Astrocyte (in vitro differentiated cells and primary cell): ENCODE measurements around the gene CSNK2B. TPM values are rescaled to one million over a fixed set of nuclear protein-coding genes. Genes with fewer than 3 reads are reported as not detected.

Experiments used
- DNase-seq: peaks from one replicate; pipeline ENCODE4 v3.0.0-alpha.2; 2010; ENCODE audit warnings: low read depth
- FAIRE-seq: peaks from 2 replicates; lab custom pipeline; 2011; peaks lifted over from hg19 to GRCh38; lab: Jason Lieb, UNC
- H2AFZ ChIP-seq: 2 replicates; pipeline ENCODE4 v1.6.0; 2012; ENCODE audit warnings: low read depth, low read length, inconsistent platforms
- H3K27ac ChIP-seq: 2 replicates; pipeline ENCODE4 v1.5.1; 2011; ENCODE audit warnings: low read depth, low read length, inconsistent platforms
- H3K27me3 ChIP-seq: 2 replicates; pipeline ENCODE4 v1.6.0; 2011; ENCODE audit warnings: low read length, inconsistent platforms; ENCODE audit not compliant: insufficient read depth
- H3K36me3 ChIP-seq: 2 replicates; pipeline ENCODE4 v1.5.1; 2011; ENCODE audit warnings: low read length, inconsistent platforms; ENCODE audit not compliant: insufficient read depth
- H3K4me1 ChIP-seq: 2 replicates; pipeline ENCODE4 v1.5.1; 2011; ENCODE audit warnings: low read length, inconsistent platforms; ENCODE audit not compliant: insufficient read depth
- H3K4me2 ChIP-seq: 2 replicates; pipeline ENCODE4 v1.6.0; 2012; ENCODE audit warnings: low read length, inconsistent platforms
- H3K4me3 ChIP-seq: 2 replicates; pipeline ENCODE4 v1.5.1; 2011; ENCODE audit warnings: low read depth, mild to moderate bottlenecking, low read length, inconsistent platforms; ENCODE audit not compliant: insufficient read depth
- H3K79me2 ChIP-seq: 2 replicates; pipeline ENCODE4 v1.6.0; 2012; ENCODE audit warnings: mild to moderate bottlenecking, low read length, inconsistent platforms; ENCODE audit not compliant: insufficient read depth
- H3K9ac ChIP-seq: 2 replicates; pipeline ENCODE4 v1.6.0; 2012; ENCODE audit warnings: mild to moderate bottlenecking, low read length, inconsistent platforms
- H3K9me3 ChIP-seq: 2 replicates; pipeline ENCODE4 v1.5.1; 2012; ENCODE audit warnings: low read depth, mild to moderate bottlenecking, low read length, inconsistent platforms; ENCODE audit not compliant: insufficient read depth
- H4K20me1 ChIP-seq: 2 replicates; pipeline ENCODE4 v1.6.0; 2012; ENCODE audit warnings: low read length, inconsistent platforms; ENCODE audit not compliant: insufficient read depth
- H3K27ac Mint-ChIP-seq: one replicate; pipeline ENCODE4 v1.8.0; 2021; ENCODE audit warnings: mild to moderate bottlenecking, mixed read lengths; ENCODE audit not compliant: unreplicated experiment
- H3K27me3 Mint-ChIP-seq: one replicate; pipeline ENCODE4 v1.8.0; 2021; ENCODE audit warnings: low read depth, mixed read lengths; ENCODE audit not compliant: unreplicated experiment
- H3K36me3 Mint-ChIP-seq: one replicate; pipeline ENCODE4 v1.8.0; 2021; ENCODE audit warnings: low read depth, mixed read lengths; ENCODE audit not compliant: unreplicated experiment
- H3K4me1 Mint-ChIP-seq: one replicate; pipeline ENCODE4 v1.8.0; 2021; ENCODE audit warnings: low read depth, mixed read lengths; ENCODE audit not compliant: unreplicated experiment
- H3K4me3 Mint-ChIP-seq: one replicate; pipeline ENCODE4 v1.8.0; 2021; ENCODE audit warnings: mild to moderate bottlenecking, moderate library complexity, mixed read lengths; ENCODE audit not compliant: unreplicated experiment
- H3K9me3 Mint-ChIP-seq: one replicate; pipeline ENCODE4 v1.8.0; 2021; ENCODE audit warnings: mild to moderate bottlenecking, mixed read lengths; ENCODE audit not compliant: unreplicated experiment
- CTCF ChIP-seq: IDR thresholded peaks from 2 replicates; pipeline ENCODE4 v1.5.1; 2011; ENCODE audit warnings: low read depth, mild to moderate bottlenecking, inconsistent platforms, low read length, moderate library complexity; ENCODE audit not compliant: insufficient read depth
- EZH2 ChIP-seq: IDR thresholded peaks from 2 replicates; pipeline ENCODE4 v1.6.1; 2012; ENCODE audit warnings: mild to moderate bottlenecking, low read length, inconsistent platforms; ENCODE audit not compliant: insufficient read depth
- total RNA-seq: library from RNA; stranded (reverse); gene quantifications from 2 replicates; pipeline ENCODE4 v1.2.1, GENCODE V29; 2021

Gene CSNK2B
- total RNA-seq, 1 donor from 2014 or later: 208 TPM

- peak overlapping the region; percentile 41 for H3K27ac Mint-ChIP-seq
- Histone ChIP-seq H3K27ac (no peak overlapping the region), H3K4me1 (peaks cover 18% of the 10 kb centered on the region), H3K4me3 (no peak overlapping the region), H3K36me3 (peaks cover 8% of the 10 kb centered on the region), H3K27me3 (no peaks in the 10 kb centered on the region), H3K9me3 (no peaks in the 10 kb centered on the region), H3K9ac (peak overlapping the region; percentile 89), H4K20me1 (peaks cover 37% of the 10 kb centered on the region), H3K79me2 (peaks cover 38% of the 10 kb centered on the region), H3K4me2 (peak overlapping the region; percentile 92), H2AFZ (no peak overlapping the region)
- H3K9me3 Mint-ChIP-seq: no peaks in the 10 kb centered on the region
- peak overlapping the region; percentile 99 for H3K4me3 Mint-ChIP-seq
- FAIRE-seq (no peak), DNase-seq (no peak)
- TF ChIP-seq CTCF (no peak), EZH2 (no peak)
- H3K27me3 Mint-ChIP-seq: no peaks in the 10 kb centered on the region
- peaks cover 17% of the 10 kb centered on the region for H3K4me1 Mint-ChIP-seq
- peaks cover 4% of the 10 kb centered on the region for H3K36me3 Mint-ChIP-seq
These were observed 35.0 kb downstream of the CSNK2B start for GRCh38 chr6:31700740-31701401.

- peak overlapping the region; percentile 92 for H3K4me2 ChIP-seq
- H3K9me3 ChIP-seq: no peaks in the 10 kb centered on the region
- H3K4me1 Mint-ChIP-seq: peaks cover 17% of the 10 kb centered on the region
- H3K79me2 ChIP-seq: peaks cover 38% of the 10 kb centered on the region
- TF ChIP-seq EZH2: no peak
- no peak for TF ChIP-seq CTCF
- peak overlapping the region; percentile 99 for H3K4me3 Mint-ChIP-seq
- peaks cover 1% of the 10 kb centered on the region for H3K27me3 Mint-ChIP-seq
- DNase-seq (no peak), FAIRE-seq (no peak)
- peaks cover 18% of the 10 kb centered on the region for H3K4me1 ChIP-seq
- H3K9ac ChIP-seq: peak overlapping the region; percentile 89
- peak overlapping the region; percentile 82 for H2AFZ ChIP-seq
- H3K27ac ChIP-seq: peak overlapping the region; percentile 93
- peaks cover 4% of the 10 kb centered on the region for H3K36me3 Mint-ChIP-seq
- H3K27me3 ChIP-seq: no peaks in the 10 kb centered on the region
- H4K20me1 ChIP-seq: peaks cover 34% of the 10 kb centered on the region
- H3K36me3 ChIP-seq: peaks cover 5% of the 10 kb centered on the region
- H3K27ac Mint-ChIP-seq: peak overlapping the region; percentile 92
- H3K4me3 ChIP-seq: peak overlapping the region; percentile 89
- no peaks in the 10 kb centered on the region for H3K9me3 Mint-ChIP-seq
These were observed 36.0 kb downstream of the CSNK2B start for GRCh38 chr6:31701666-31702404.
